ENCODE data around the gene FAXDC2. TPM values are rescaled to one million over a fixed set of nuclear protein-coding genes. Genes with fewer than 3 reads are reported as not detected.
"Not testable (repeated sequence)": the region's sequence is repeated elsewhere in the genome, so short reads cannot be mapped to it uniquely, and the experiment has no call there.

Gene FAXDC2
- total RNA-seq, 2 experiments from 2014 or later = not detected

GRCh38 chr5:154837009-154837901 lies 13.1 kb downstream of the FAXDC2 start:
- Mint-ChIP-seq H3K4me1 (peaks cover 5% of the 10 kb centered on the region), H3K9me3 (no peaks in the 10 kb centered on the region), H3K36me3 (ENCODE audit: low read depth) (peaks cover 5% of the 10 kb centered on the region), H3K27me3 (no peaks in the 10 kb centered on the region), H3K4me3 (no peak overlapping the region), H3K27ac (no peak overlapping the region)
- no peak for DNase-seq
- POLR2A ChIA-PET = no interaction called here
- CTCF ChIA-PET = interaction anchor here (1.1 to 1.2 kb wide), 2 partner anchors 14 to 26 kb away, joined by 3 to 5 read pairs; no protein-coding TSS in a partner anchor

GRCh38 chr5:154836225-154836624 lies 14.2 kb downstream of the FAXDC2 start:
- peaks cover 5% of the 10 kb centered on the region for H3K4me1 Mint-ChIP-seq
- CTCF ChIA-PET = no interaction called here
- H3K9me3 Mint-ChIP-seq = no peaks in the 10 kb centered on the region
- peaks cover 5% of the 10 kb centered on the region for H3K36me3 Mint-ChIP-seq (ENCODE audit: low read depth)
- no peaks in the 10 kb centered on the region for H3K27me3 Mint-ChIP-seq
- no peak for DNase-seq
- no peak overlapping the region for H3K27ac Mint-ChIP-seq
- POLR2A ChIA-PET = no interaction called here
- no peak overlapping the region for H3K4me3 Mint-ChIP-seq

GRCh38 chr5:154835701-154836052 lies 14.7 kb downstream of the FAXDC2 start:
- CTCF ChIA-PET; H3K36me3 Mint-ChIP-seq (ENCODE audit: low read depth); DNase-seq; POLR2A ChIA-PET; H3K4me1 Mint-ChIP-seq; H3K27ac Mint-ChIP-seq; H3K27me3 Mint-ChIP-seq; H3K9me3 Mint-ChIP-seq; H3K4me3 Mint-ChIP-seq: not testable (repeated sequence)

- Mint-ChIP-seq H3K9me3 (no peaks in the 10 kb centered on the region), H3K4me1 (peaks cover 24% of the 10 kb centered on the region), H3K27ac (no peak overlapping the region), H3K36me3 (ENCODE audit: low read depth) (peaks cover 12% of the 10 kb centered on the region), H3K4me3 (no peak overlapping the region), H3K27me3 (no peaks in the 10 kb centered on the region)
- DNase-seq = no peak
- POLR2A ChIA-PET = no interaction called here
- CTCF ChIA-PET = interaction anchor here (0.7 kb wide), 1 partner anchor 9 kb away, joined by 3 read pairs; no protein-coding TSS in a partner anchor
Observed at GRCh38 chr5:154834053-154834452, 16.4 kb downstream of the FAXDC2 start.

GRCh38 chr5:154832804-154833203 lies 17.6 kb downstream of the FAXDC2 start:
- POLR2A ChIA-PET = interaction anchor here (1.4 kb wide), 1 partner anchor 24 kb away, joined by 3 read pairs; no protein-coding TSS in a partner anchor
- DNase-seq, H3K27me3 Mint-ChIP-seq, CTCF ChIA-PET, H3K9me3 Mint-ChIP-seq, H3K27ac Mint-ChIP-seq, H3K4me3 Mint-ChIP-seq: not testable (repeated sequence)
- Mint-ChIP-seq H3K4me1 (peaks cover 36% of the 10 kb centered on the region), H3K36me3 (ENCODE audit: low read depth) (peaks cover 16% of the 10 kb centered on the region)

GRCh38 chr5:154831451-154831850 lies 19.0 kb downstream of the FAXDC2 start:
- POLR2A ChIA-PET = no interaction called here
- Mint-ChIP-seq H3K27me3 (no peaks in the 10 kb centered on the region), H3K4me1 (peaks cover 42% of the 10 kb centered on the region), H3K4me3 (no peak overlapping the region), H3K27ac (no peak overlapping the region), H3K36me3 (ENCODE audit: low read depth) (peaks cover 15% of the 10 kb centered on the region), H3K9me3 (no peaks in the 10 kb centered on the region)
- CTCF ChIA-PET = no interaction called here
- no peak for DNase-seq

- Mint-ChIP-seq H3K27ac (peak overlapping the region; percentile 88), H3K4me1 (peaks cover 48% of the 10 kb centered on the region)
- POLR2A ChIA-PET = interaction anchor here (2.3 to 2.8 kb wide), 3 partner anchors 13 to 29 kb away, joined by 8 to 28 read pairs (median 8); partner anchors contain the start of gene CNOT8
Observed at GRCh38 chr5:154830596-154830995, 19.8 kb downstream of the FAXDC2 start.

GRCh38 chr5:154830219-154830595 lies 20.2 kb downstream of the FAXDC2 start:
- Mint-ChIP-seq H3K4me3 (no peak overlapping the region), H3K4me1 (peaks cover 49% of the 10 kb centered on the region), H3K27ac (peak overlapping the region; percentile 88), H3K27me3 (no peaks in the 10 kb centered on the region), H3K9me3 (no peaks in the 10 kb centered on the region), H3K36me3 (ENCODE audit: low read depth) (peaks cover 22% of the 10 kb centered on the region)
- no peak for DNase-seq
- POLR2A ChIA-PET = interaction anchor here (0.8 to 2.8 kb wide), 6 partner anchors 11 to 791 kb away, joined by 3 to 28 read pairs (median 6); partner anchors contain the start of genes CNOT8, FAM114A2 and MFAP3
- CTCF ChIA-PET = interaction anchor here (0.9 to 1.1 kb wide), 2 partner anchors 11 to 13 kb away, joined by 3 to 6 read pairs; no protein-coding TSS in a partner anchor

More at GRCh38 chr5:154830596-154830995, 19.8 kb downstream of the FAXDC2 start:
- Mint-ChIP-seq H3K9me3 (no peaks in the 10 kb centered on the region), H3K27me3 (no peaks in the 10 kb centered on the region), H3K4me3 (no peak overlapping the region), H3K36me3 (ENCODE audit: low read depth) (peaks cover 21% of the 10 kb centered on the region)
- CTCF ChIA-PET = interaction anchor here (1.1 kb wide), 1 partner anchor 12 kb away, joined by 6 read pairs; no protein-coding TSS in a partner anchor
- no peak for DNase-seq

GRCh38 chr5:154829589-154830218 lies 20.7 kb downstream of the FAXDC2 start:
- Mint-ChIP-seq H3K9me3 (no peaks in the 10 kb centered on the region), H3K36me3 (ENCODE audit: low read depth) (peaks cover 22% of the 10 kb centered on the region), H3K27ac (peak overlapping the region; percentile 88), H3K4me1 (peaks cover 48% of the 10 kb centered on the region), H3K27me3 (no peaks in the 10 kb centered on the region), H3K4me3 (no peak overlapping the region)
- ChIA-PET CTCF (interaction anchor here (0.8 to 1.4 kb wide), 5 partner anchors 11 to 179 kb away, joined by 3 to 6 read pairs (median 3); no protein-coding TSS in a partner anchor), POLR2A (interaction anchor here (0.8 to 2.8 kb wide), 7 partner anchors 11 to 791 kb away, joined by 3 to 28 read pairs (median 4); partner anchors contain the start of genes CNOT8, FAM114A2 and MFAP3)
- DNase-seq = peak; percentile 52

- no peak overlapping the region for H3K4me3 Mint-ChIP-seq
- peaks cover 43% of the 10 kb centered on the region for H3K4me1 Mint-ChIP-seq
- DNase-seq = no peak
- ChIA-PET POLR2A (interaction anchor here (1.0 to 2.8 kb wide), 6 partner anchors 10 to 68 kb away, joined by 3 to 28 read pairs (median 6); partner anchors contain the start of gene CNOT8), CTCF (interaction anchor here (0.8 to 1.4 kb wide), 5 partner anchors 10 to 179 kb away, joined by 3 to 6 read pairs (median 3); no protein-coding TSS in a partner anchor)
- H3K9me3 Mint-ChIP-seq = no peaks in the 10 kb centered on the region
- no peaks in the 10 kb centered on the region for H3K27me3 Mint-ChIP-seq
- H3K36me3 Mint-ChIP-seq (ENCODE audit: low read depth) = peaks cover 22% of the 10 kb centered on the region
- peak overlapping the region; percentile 88 for H3K27ac Mint-ChIP-seq
Observed at GRCh38 chr5:154829181-154829588, 21.2 kb downstream of the FAXDC2 start.

GRCh38 chr5:154824070-154824469 lies 26.3 kb downstream of the FAXDC2 start:
- Mint-ChIP-seq H3K27ac (no peak overlapping the region), H3K36me3 (ENCODE audit: low read depth) (peaks cover 36% of the 10 kb centered on the region), H3K4me1 (peaks cover 42% of the 10 kb centered on the region), H3K9me3 (no peaks in the 10 kb centered on the region), H3K27me3 (no peaks in the 10 kb centered on the region), H3K4me3 (no peak overlapping the region)
- ChIA-PET CTCF (interaction anchor here (0.6 kb wide), 1 partner anchor 14 kb away, joined by 3 read pairs; no protein-coding TSS in a partner anchor), POLR2A (no interaction called here)
- DNase-seq = no peak

GRCh38 chr5:154823605-154824004 lies 26.8 kb downstream of the FAXDC2 start:
- ChIA-PET CTCF (interaction anchor here (0.6 kb wide), 1 partner anchor 14 kb away, joined by 3 read pairs; no protein-coding TSS in a partner anchor), POLR2A (no interaction called here)
- no peak overlapping the region for H3K4me3 Mint-ChIP-seq
- H3K36me3 Mint-ChIP-seq (ENCODE audit: low read depth) = peaks cover 41% of the 10 kb centered on the region
- DNase-seq = no peak
- no peaks in the 10 kb centered on the region for H3K27me3 Mint-ChIP-seq
- no peaks in the 10 kb centered on the region for H3K9me3 Mint-ChIP-seq
- no peak overlapping the region for H3K27ac Mint-ChIP-seq
- peaks cover 43% of the 10 kb centered on the region for H3K4me1 Mint-ChIP-seq

GRCh38 chr5:154822896-154823295 lies 27.5 kb downstream of the FAXDC2 start:
- POLR2A ChIA-PET = interaction anchor here (1.0 kb wide), 1 partner anchor 9 kb away, joined by 5 read pairs; no protein-coding TSS in a partner anchor
- H3K27ac Mint-ChIP-seq, H3K27me3 Mint-ChIP-seq, H3K9me3 Mint-ChIP-seq, CTCF ChIA-PET, DNase-seq, H3K4me3 Mint-ChIP-seq: not testable (repeated sequence)
- Mint-ChIP-seq H3K4me1 (peaks cover 36% of the 10 kb centered on the region), H3K36me3 (ENCODE audit: low read depth) (peaks cover 40% of the 10 kb centered on the region)
